ENCODE measurements around the gene PADI2. TPM values are rescaled to one million over a fixed set of nuclear protein-coding genes. Genes with fewer than 3 reads are reported as not detected.

Gene PADI2
- total and polyA plus RNA-seq, 2 of the 8 experiments (the other 6 are each of a cell fraction or from before 2014, with no cell fraction given), result 1.6 to 7.5 TPM

GRCh38 chr1:17082761-17083160, 36.5 kb downstream of the PADI2 start (continued):
- TF ChIP-seq MAX (IDR thresholded peaks at IDR 0.05) (no peak), GTF2F1 (IDR thresholded peaks at IDR 0.05; ENCODE audit: borderline replicate concordance, low read depth, low read length) (no peak)
